Chondrocyte (in vitro differentiated cells): ENCODE results near the gene ANK2. TPM values are rescaled to one million over a fixed set of nuclear protein-coding genes. Genes with fewer than 3 reads are reported as not detected.

Source experiments
- DNase-seq: peaks from one replicate; pipeline ENCODE4 v3.0.0; 2021; ENCODE audit warnings: mixed read lengths, low spot score
- H3K27ac Mint-ChIP-seq: one replicate; pipeline ENCODE4 v1.8.0; 2021; ENCODE audit warnings: mild to moderate bottlenecking, moderate library complexity, mixed read lengths; ENCODE audit not compliant: unreplicated experiment
- H3K27me3 Mint-ChIP-seq: 2 replicates; pipeline ENCODE4 v1.8.0; 2021; ENCODE audit warnings: low read depth, mixed read lengths
- H3K36me3 Mint-ChIP-seq: 2 replicates; pipeline ENCODE4 v1.8.0; 2021; ENCODE audit warnings: low read depth, mixed read lengths
- H3K4me1 Mint-ChIP-seq: 2 replicates; pipeline ENCODE4 v1.8.0; 2021; ENCODE audit warnings: low read depth, mild to moderate bottlenecking, mixed read lengths
- H3K4me3 Mint-ChIP-seq: one replicate; pipeline ENCODE4 v1.8.0; 2021; ENCODE audit warnings: mild to moderate bottlenecking, moderate library complexity, mixed read lengths; ENCODE audit not compliant: unreplicated experiment
- H3K9me3 Mint-ChIP-seq: 2 replicates; pipeline ENCODE4 v1.8.0; 2021; ENCODE audit warnings: low read depth, mixed read lengths
- CTCF ChIP-seq: fragments of 200-600 bp; sonication (generic); IDR thresholded peaks from 2 replicates; pipeline ENCODE4 v1.5.0; 2021; ENCODE audit warnings: antibody characterized with exemption, mild to moderate bottlenecking, moderate library complexity
- total RNA-seq: library from RNA; stranded (reverse); gene quantifications from 3 replicates; pipeline ENCODE4 v1.2.1, GENCODE V29; 2021

ANK2 gene
- total RNA-seq, 1 donor from 2014 or later: 71.2 TPM

- Mint-ChIP-seq H3K4me1 (peaks cover 8% of the 10 kb centered on the region), H3K27me3 (no peaks in the 10 kb centered on the region), H3K27ac (no peak overlapping the region), H3K4me3 (no peak overlapping the region), H3K36me3 (no peaks in the 10 kb centered on the region), H3K9me3 (no peaks in the 10 kb centered on the region)
- no peak for TF ChIP-seq CTCF
- no peak for DNase-seq
These were observed 104.8 kb downstream of the ANK2 start for GRCh38 chr4:113154281-113154680.

- no peak for DNase-seq
- no peaks in the 10 kb centered on the region for H3K9me3 Mint-ChIP-seq
- no peaks in the 10 kb centered on the region for H3K27me3 Mint-ChIP-seq
- H3K4me3 Mint-ChIP-seq: no peak overlapping the region
- TF ChIP-seq CTCF: no peak
- H3K36me3 Mint-ChIP-seq: no peaks in the 10 kb centered on the region
- H3K27ac Mint-ChIP-seq: no peak overlapping the region
- H3K4me1 Mint-ChIP-seq: peaks cover 24% of the 10 kb centered on the region
These were observed 107.8 kb downstream of the ANK2 start for GRCh38 chr4:113157086-113157857.

- TF ChIP-seq CTCF: no peak
- Mint-ChIP-seq H3K4me1 (peaks cover 27% of the 10 kb centered on the region), H3K4me3 (no peak overlapping the region), H3K27me3 (no peaks in the 10 kb centered on the region), H3K9me3 (no peaks in the 10 kb centered on the region), H3K27ac (no peak overlapping the region), H3K36me3 (no peaks in the 10 kb centered on the region)
- no peak for DNase-seq
These were observed 110.6 kb downstream of the ANK2 start for GRCh38 chr4:113159942-113160545.

GRCh38 chr4:113160548-113160947 lies 111.1 kb downstream of the ANK2 start:
- DNase-seq: no peak
- TF ChIP-seq CTCF: no peak
- H3K27ac Mint-ChIP-seq: no peak overlapping the region
- no peaks in the 10 kb centered on the region for H3K36me3 Mint-ChIP-seq
- no peaks in the 10 kb centered on the region for H3K27me3 Mint-ChIP-seq
- no peak overlapping the region for H3K4me3 Mint-ChIP-seq
- no peaks in the 10 kb centered on the region for H3K9me3 Mint-ChIP-seq
- peaks cover 27% of the 10 kb centered on the region for H3K4me1 Mint-ChIP-seq

GRCh38 chr4:113162089-113162488 lies 112.6 kb downstream of the ANK2 start:
- no peaks in the 10 kb centered on the region for H3K9me3 Mint-ChIP-seq
- H3K4me3 Mint-ChIP-seq: no peak overlapping the region
- no peak for DNase-seq
- peak overlapping the region; percentile 85 for H3K27ac Mint-ChIP-seq
- H3K36me3 Mint-ChIP-seq: no peaks in the 10 kb centered on the region
- no peaks in the 10 kb centered on the region for H3K27me3 Mint-ChIP-seq
- H3K4me1 Mint-ChIP-seq: peaks cover 27% of the 10 kb centered on the region
- TF ChIP-seq CTCF: no peak
